Immature natural killer cell (primary cell): ENCODE measurements around the gene MILR1. TPM values are rescaled to one million over a fixed set of nuclear protein-coding genes. Genes with fewer than 3 reads are reported as not detected.

ENCODE experiments used
- polyA plus RNA-seq, 3 donors: library from polyadenylated mRNA; unstranded; fragments of 300-500 nt; fragmentation: Illumina TruSeq; gene quantifications; one replicate each; pipeline ENCODE4 v1.2.3, GENCODE V29; 2021

The MILR1 gene
- polyA plus RNA-seq, 3 donors from 2014 or later = 1.8 to 9.6 TPM; not detected in 1

Other genes starting within 250 kb of the MILR1 start
- gene TEX2, start 185.9 kb upstream of the MILR1 start, polyA plus RNA-seq = 1 to 10 TPM; 4.7 to 8.1 (median 6.3) TPM
- 10 to 100 TPM; 39.2 to 60.8 (median 53.4) TPM for gene PECAM1, start 58.3 kb upstream of the MILR1 start, polyA plus RNA-seq
- 10 to 100 TPM in 1 of 3 donors, 1 to 10 TPM in 2; 3.4 to 10.7 (median 4.3) TPM for gene POLG2, start 47.9 kb downstream of the MILR1 start, polyA plus RNA-seq
- 1,000 to 10,000 TPM in 2 of 3 donors, 100 to 1,000 TPM in 1; 902 to 1,477 (median 1,071) TPM for gene DDX5, start 57.2 kb downstream of the MILR1 start, polyA plus RNA-seq
- 10 to 100 TPM in 1 of 3 donors, 1 to 10 TPM in 2; 7.1 to 12.7 (median 7.5) TPM for gene CEP95, start 57.9 kb downstream of the MILR1 start, polyA plus RNA-seq
- gene SMURF2, start 213.2 kb downstream of the MILR1 start, polyA plus RNA-seq = 1 to 10 TPM; 8.1 to 8.5 (median 8.3) TPM